Central memory CD4-positive, alpha-beta T cell (primary cell): ENCODE results near the gene NPFFR1.

Source experiments
- DNase-seq: peaks from one replicate; pipeline ENCODE4 v3.0.0; 2022

NPFFR1 gene

GRCh38 chr10:70315276-70315675 is 31.5 kb upstream of the NPFFR1 start:
- no peak for DNase-seq

GRCh38 chr10:70312972-70313371 is 29.2 kb upstream of the NPFFR1 start:
- no peak for DNase-seq

- DNase-seq: no peak
Measured at GRCh38 chr10:70312249-70312648, 28.4 kb upstream of the NPFFR1 start.

GRCh38 chr10:70311698-70312097 is 27.9 kb upstream of the NPFFR1 start:
- no peak for DNase-seq

GRCh38 chr10:70309661-70310060 is 25.9 kb upstream of the NPFFR1 start:
- DNase-seq: no peak

- DNase-seq: no peak
Measured at GRCh38 chr10:70308121-70309060, 24.6 kb upstream of the NPFFR1 start.

- DNase-seq: no peak
Measured at GRCh38 chr10:70306886-70307520, 23.2 kb upstream of the NPFFR1 start.

GRCh38 chr10:70306181-70306705 is 22.4 kb upstream of the NPFFR1 start:
- no peak for DNase-seq

- no peak for DNase-seq
Measured at GRCh38 chr10:70303730-70304129, 19.9 kb upstream of the NPFFR1 start.

- no peak for DNase-seq
Measured at GRCh38 chr10:70302292-70302691, 18.5 kb upstream of the NPFFR1 start.

GRCh38 chr10:70300908-70301597 is 17.2 kb upstream of the NPFFR1 start:
- DNase-seq: no peak

GRCh38 chr10:70300461-70300860 is 16.7 kb upstream of the NPFFR1 start:
- DNase-seq: no peak

GRCh38 chr10:70299876-70300275 is 16.1 kb upstream of the NPFFR1 start:
- no peak for DNase-seq

- no peak for DNase-seq
Measured at GRCh38 chr10:70298393-70298792, 14.6 kb upstream of the NPFFR1 start.

- no peak for DNase-seq
Measured at GRCh38 chr10:70297224-70297623, 13.4 kb upstream of the NPFFR1 start.

GRCh38 chr10:70296406-70296899 is 12.6 kb upstream of the NPFFR1 start:
- no peak for DNase-seq

GRCh38 chr10:70295926-70296325 is 12.1 kb upstream of the NPFFR1 start:
- DNase-seq: no peak

GRCh38 chr10:70295321-70295720 is 11.5 kb upstream of the NPFFR1 start:
- no peak for DNase-seq

GRCh38 chr10:70293169-70293843 is 9.5 kb upstream of the NPFFR1 start:
- DNase-seq: no peak

- no peak for DNase-seq
Measured at GRCh38 chr10:70292004-70292403, 8.2 kb upstream of the NPFFR1 start.

GRCh38 chr10:70289739-70290138 is 5.9 kb upstream of the NPFFR1 start:
- DNase-seq: no peak

GRCh38 chr10:70286616-70287015 is 2.8 kb upstream of the NPFFR1 start:
- no peak for DNase-seq

GRCh38 chr10:70285476-70285831 is 1.6 kb upstream of the NPFFR1 start:
- DNase-seq: no peak
